ENCODE data around the gene EPM2AIP1. TPM values are rescaled to one million over a fixed set of nuclear protein-coding genes. Genes with fewer than 3 reads are reported as not detected.

Gene EPM2AIP1
- total RNA-seq, 3 donors from 2014 or later, result 9.9 to 21.2 (median 13.6) TPM

DNA sequence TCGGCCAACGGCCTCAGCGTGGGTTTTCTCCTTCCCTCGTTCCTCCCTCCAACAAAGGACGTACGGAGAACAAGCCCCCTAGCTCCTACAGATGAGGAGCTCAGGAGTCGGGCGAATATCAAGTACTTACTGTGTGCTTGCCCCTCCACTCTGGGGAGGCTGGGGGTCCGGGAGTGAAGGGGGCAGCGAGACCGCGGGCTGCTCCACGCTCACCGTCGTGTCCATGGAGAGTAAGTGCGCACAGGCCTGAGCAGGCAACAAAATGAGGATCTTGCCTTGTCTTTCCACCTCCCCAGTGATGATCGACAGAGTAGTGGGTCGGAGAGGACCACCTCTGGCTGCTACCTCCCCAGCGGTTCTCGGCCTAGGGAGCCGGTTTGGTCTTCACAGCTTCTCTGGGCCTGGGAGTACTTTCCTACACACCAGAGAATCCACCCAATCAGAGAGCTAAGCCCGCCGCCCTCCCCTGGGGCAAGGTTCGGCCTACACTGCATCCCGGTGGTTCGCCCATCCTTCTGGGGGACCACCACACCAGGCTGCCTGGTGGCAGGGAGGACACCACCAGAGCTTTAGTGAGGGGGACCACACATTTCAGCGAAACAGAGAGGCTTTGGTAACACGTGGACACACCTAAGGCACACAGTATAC is 47.5 kb downstream of the EPM2AIP1 start:
- Histone ChIP-seq H3K4me3 (no peak overlapping the region), H3K4me1 (ENCODE audit: low read depth) (peaks cover 22% of the 10 kb centered on the region), H3K36me3 (ENCODE audit: low read depth) (no peaks in the 10 kb centered on the region), H3K9me3 (peaks cover 7% of the 10 kb centered on the region)
- ATAC-seq (no peak), DNase-seq (peak in 1 of 3 donors; percentile 61)
- TF ChIP-seq, protein P1, sequence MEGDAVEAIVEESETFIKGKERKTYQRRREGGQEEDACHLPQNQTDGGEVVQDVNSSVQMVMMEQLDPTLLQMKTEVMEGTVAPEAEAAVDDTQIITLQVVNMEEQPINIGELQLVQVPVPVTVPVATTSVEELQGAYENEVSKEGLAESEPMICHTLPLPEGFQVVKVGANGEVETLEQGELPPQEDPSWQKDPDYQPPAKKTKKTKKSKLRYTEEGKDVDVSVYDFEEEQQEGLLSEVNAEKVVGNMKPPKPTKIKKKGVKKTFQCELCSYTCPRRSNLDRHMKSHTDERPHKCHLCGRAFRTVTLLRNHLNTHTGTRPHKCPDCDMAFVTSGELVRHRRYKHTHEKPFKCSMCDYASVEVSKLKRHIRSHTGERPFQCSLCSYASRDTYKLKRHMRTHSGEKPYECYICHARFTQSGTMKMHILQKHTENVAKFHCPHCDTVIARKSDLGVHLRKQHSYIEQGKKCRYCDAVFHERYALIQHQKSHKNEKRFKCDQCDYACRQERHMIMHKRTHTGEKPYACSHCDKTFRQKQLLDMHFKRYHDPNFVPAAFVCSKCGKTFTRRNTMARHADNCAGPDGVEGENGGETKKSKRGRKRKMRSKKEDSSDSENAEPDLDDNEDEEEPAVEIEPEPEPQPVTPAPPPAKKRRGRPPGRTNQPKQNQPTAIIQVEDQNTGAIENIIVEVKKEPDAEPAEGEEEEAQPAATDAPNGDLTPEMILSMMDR (IDR thresholded peaks at IDR 0.05), result no peak
- intact Hi-C loops (cut with DNase I, micrococcal nuclease), result no loop called here

DNA sequence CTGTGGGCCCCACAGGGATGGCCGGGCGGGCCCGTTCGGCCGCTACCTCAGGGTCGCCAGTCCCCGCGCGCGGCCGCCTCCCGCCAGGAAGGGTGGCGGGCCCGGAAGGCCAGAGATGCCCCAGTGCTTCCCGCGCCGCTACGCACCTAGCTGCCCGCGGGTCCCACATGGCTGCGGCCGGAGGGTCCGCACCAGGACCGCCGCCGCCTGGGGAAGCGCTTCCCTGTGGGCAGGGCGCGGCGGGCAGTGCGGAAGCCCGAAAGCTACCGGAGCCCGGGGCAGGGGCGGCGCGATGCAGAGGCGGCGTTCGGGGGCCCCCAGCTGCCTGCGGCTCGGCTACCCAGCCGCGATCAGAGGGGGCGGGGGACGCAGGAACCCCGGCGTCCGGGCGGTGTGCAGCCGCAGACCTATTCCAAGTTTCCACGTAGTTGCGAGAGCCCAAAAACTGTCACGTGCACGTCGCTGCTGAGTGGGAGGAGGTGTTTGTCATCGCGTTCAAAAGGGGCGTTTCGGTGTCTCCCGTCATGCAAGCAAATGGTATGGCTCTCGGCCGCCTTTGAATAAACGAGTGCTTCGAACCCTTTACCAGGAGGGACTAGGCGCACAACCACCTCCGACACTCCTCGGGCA is 48.2 kb downstream of the EPM2AIP1 start, which contains the start of gene TRANK1:
Gene TRANK1 (minus strand): TSS at position 414 of the 630 bp plus-strand sequence. CDS start 245 bp downstream, at position 169.
- H3K4me1 ChIP-seq (ENCODE audit: low read depth), result peaks cover 22% of the 10 kb centered on the region
- TF ChIP-seq, protein P1 (IDR thresholded peaks at IDR 0.05), result no peak
- peak; percentile 69 for ATAC-seq
- DNase-seq, result peak; percentile 71 to 86 (median 75)
- H3K36me3 ChIP-seq (ENCODE audit: low read depth), result no peaks in the 10 kb centered on the region
- H3K9me3 ChIP-seq, result peaks cover 7% of the 10 kb centered on the region
- peak within 1 kb of the TSS; percentile 47 for H3K4me3 ChIP-seq
- intact Hi-C loops (cut with DNase I, micrococcal nuclease), result no loop called here

DNA sequence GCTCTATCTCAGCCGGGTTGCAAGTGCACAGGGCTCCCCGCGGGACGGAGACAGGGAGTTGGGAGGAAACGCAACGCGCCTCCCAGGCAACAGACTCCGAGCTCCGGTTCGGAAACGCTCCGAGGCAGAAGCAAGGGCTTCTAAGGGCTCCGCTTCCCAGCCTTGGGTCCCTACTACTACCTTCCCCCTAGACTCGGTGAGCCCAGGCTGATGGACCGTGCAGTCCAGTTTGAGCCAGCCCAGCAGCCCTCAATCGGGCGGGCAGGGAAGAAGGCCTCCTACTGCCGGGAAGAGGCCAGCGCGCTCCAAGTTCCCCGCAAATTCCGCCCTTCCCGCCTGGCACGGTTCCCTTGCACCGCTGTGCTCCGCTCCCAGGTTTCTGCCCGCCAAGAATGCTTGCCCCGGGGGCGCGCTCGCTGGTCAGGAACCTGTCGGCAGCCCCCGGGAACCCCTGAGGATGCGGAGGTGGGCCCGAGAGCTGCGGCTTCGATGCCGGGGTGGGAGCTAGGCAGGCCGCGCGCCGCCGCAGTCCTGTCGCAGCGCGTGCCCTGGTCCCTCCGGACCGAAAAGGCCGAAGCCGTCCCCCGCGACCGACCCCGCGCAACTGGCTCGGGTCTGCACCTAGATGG is 48.8 kb downstream of the EPM2AIP1 start:
- peaks cover 7% of the 10 kb centered on the region for H3K9me3 ChIP-seq
- H3K4me3 ChIP-seq, result peak overlapping the region; percentile 47
- ATAC-seq, result peak; percentile 75
- peaks cover 22% of the 10 kb centered on the region for H3K4me1 ChIP-seq (ENCODE audit: low read depth)
- peak; percentile 59 to 79 (median 74) for DNase-seq
- intact Hi-C loops (cut with DNase I, micrococcal nuclease), result no loop called here
- no peaks in the 10 kb centered on the region for H3K36me3 ChIP-seq (ENCODE audit: low read depth)
- TF ChIP-seq, protein P1 (IDR thresholded peaks at IDR 0.05), result no peak

DNA sequence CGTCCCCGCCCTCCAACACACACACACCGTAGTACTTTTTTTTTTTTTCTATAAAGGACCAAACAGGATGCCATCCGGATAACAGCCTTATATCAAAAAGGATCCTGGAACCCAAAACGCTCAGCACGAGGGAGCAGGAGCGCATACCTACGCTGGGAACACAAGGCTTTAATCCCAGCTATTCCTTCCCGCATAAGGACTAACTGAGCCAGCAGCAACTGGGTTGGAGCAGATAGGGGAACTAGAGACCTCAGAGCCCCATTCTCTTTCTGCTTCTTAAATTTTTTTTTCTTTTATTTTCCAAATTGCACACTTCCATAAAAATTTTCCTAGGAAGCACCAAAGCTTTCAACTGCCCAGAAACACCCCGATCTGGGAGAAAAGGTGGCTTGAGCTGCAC is 49.3 kb downstream of the EPM2AIP1 start:
- no peak for ATAC-seq
- Histone ChIP-seq H3K4me3 (peak overlapping the region; percentile 47), H3K36me3 (ENCODE audit: low read depth) (no peaks in the 10 kb centered on the region), H3K4me1 (ENCODE audit: low read depth) (peaks cover 22% of the 10 kb centered on the region), H3K9me3 (peaks cover 7% of the 10 kb centered on the region)
- DNase-seq, result no peak
- TF ChIP-seq, protein P1 (IDR thresholded peaks at IDR 0.05), result no peak
- intact Hi-C loops (cut with DNase I, micrococcal nuclease), result no loop called here

DNA sequence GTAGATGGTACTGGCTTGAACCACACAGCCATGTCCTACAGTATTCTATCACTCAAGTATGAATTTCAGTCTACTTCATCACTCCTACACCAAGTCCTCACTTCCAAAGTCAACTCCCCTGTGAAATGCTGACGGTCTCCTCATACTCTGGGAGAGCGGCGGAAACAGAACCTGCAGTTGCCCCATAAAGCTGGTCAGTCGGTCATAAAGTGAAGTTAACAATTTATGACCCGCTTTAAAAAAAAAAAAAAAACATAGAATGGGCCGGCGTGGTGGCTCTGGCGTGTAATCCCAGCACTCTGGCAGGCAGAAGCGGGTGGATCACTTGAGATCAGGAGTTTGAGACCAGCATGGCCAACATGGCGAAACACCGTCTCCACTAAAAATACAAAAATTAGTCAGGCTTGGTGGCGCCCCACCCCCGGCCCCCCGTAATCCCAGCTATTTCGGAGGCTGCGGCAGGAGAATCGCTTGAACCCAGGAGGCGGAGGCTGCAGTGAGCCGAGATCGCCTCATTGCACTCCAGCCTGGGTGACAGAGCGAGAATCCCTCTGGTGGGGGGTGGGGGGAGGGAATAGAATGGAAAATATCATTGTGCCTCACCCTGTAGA is 50.2 kb downstream of the EPM2AIP1 start:
- TF ChIP-seq, protein P1 (IDR thresholded peaks at IDR 0.05), result no peak
- Histone ChIP-seq H3K9me3 (peaks cover 3% of the 10 kb centered on the region), H3K4me3 (no peak overlapping the region), H3K36me3 (ENCODE audit: low read depth) (no peaks in the 10 kb centered on the region), H3K4me1 (ENCODE audit: low read depth) (peaks cover 22% of the 10 kb centered on the region)
- peak; percentile 65 for ATAC-seq
- DNase-seq, result peak; percentile 51 to 64 (median 55)
- intact Hi-C loops (cut with DNase I, micrococcal nuclease), result no loop called here

Data from mucosa of descending colon (tissue), 3 donors.